ENCODE results near the gene SNX22. TPM values are rescaled to one million over a fixed set of nuclear protein-coding genes. Genes with fewer than 3 reads are reported as not detected.

Gene SNX22
- polyA plus RNA-seq, 1 donor, result 2.7 TPM

Other genes starting within 250 kb of the SNX22 start
- 7.4 TPM for gene DAPK2, start 105.2 kb upstream of the SNX22 start, polyA plus RNA-seq
- 99.9 TPM for gene CIAO2A, start 57.9 kb upstream of the SNX22 start, polyA plus RNA-seq
- 93.6 TPM for gene SNX1, start 55.7 kb upstream of the SNX22 start, polyA plus RNA-seq
- gene PPIB, start 11.3 kb downstream of the SNX22 start, polyA plus RNA-seq, result 513 TPM
- 11.9 TPM for gene CSNK1G1, start 204.4 kb downstream of the SNX22 start, polyA plus RNA-seq
- 33.3 TPM for gene PCLAF, start 229.7 kb downstream of the SNX22 start, polyA plus RNA-seq
- gene TRIP4, start 236.1 kb downstream of the SNX22 start, polyA plus RNA-seq, result 25.7 TPM